GM13977 (cell line): ENCODE data around the gene CSRNP2.
A peak's percentile ranks its signal among the peaks of the same experiment; 100 is the strongest.

ENCODE experiments used
- DNase-seq: peaks from one replicate; pipeline ENCODE4 v3.0.0; 2012; ENCODE audit warnings: low spot score
- in situ Hi-C: fragments of 300-500 bp; cut with MboI; formaldehyde crosslinking; loops from one replicate; pipeline ENCODE4 v1.12.0; 2022; ENCODE audit warnings: low sequenced_read_pairs, low pct_unique_long_range_greater_than_20kb, mixed read lengths, inconsistent platforms; ENCODE audit not compliant: unreplicated experiment
- TF ChIP-seq, protein P1 (sequence below): IDR thresholded peaks from 2 replicates; pipeline ENCODE4 v1.5.1; 2012; ENCODE audit warnings: mild to moderate bottlenecking, control low read depth; ENCODE audit not compliant: insufficient read depth; ENCODE audit errors: extremely low read depth, missing control alignments

The CSRNP2 gene

GRCh38 chr12:51056242-51056641 is 27.2 kb downstream of the CSRNP2 start:
- no peak for DNase-seq
- in situ Hi-C loops: loop anchor here (25.0 kb wide), 1 partner anchor 281 kb away; the partner anchor contains the start of gene CELA1
- TF ChIP-seq, protein P1, sequence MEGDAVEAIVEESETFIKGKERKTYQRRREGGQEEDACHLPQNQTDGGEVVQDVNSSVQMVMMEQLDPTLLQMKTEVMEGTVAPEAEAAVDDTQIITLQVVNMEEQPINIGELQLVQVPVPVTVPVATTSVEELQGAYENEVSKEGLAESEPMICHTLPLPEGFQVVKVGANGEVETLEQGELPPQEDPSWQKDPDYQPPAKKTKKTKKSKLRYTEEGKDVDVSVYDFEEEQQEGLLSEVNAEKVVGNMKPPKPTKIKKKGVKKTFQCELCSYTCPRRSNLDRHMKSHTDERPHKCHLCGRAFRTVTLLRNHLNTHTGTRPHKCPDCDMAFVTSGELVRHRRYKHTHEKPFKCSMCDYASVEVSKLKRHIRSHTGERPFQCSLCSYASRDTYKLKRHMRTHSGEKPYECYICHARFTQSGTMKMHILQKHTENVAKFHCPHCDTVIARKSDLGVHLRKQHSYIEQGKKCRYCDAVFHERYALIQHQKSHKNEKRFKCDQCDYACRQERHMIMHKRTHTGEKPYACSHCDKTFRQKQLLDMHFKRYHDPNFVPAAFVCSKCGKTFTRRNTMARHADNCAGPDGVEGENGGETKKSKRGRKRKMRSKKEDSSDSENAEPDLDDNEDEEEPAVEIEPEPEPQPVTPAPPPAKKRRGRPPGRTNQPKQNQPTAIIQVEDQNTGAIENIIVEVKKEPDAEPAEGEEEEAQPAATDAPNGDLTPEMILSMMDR: no peak

DNA sequence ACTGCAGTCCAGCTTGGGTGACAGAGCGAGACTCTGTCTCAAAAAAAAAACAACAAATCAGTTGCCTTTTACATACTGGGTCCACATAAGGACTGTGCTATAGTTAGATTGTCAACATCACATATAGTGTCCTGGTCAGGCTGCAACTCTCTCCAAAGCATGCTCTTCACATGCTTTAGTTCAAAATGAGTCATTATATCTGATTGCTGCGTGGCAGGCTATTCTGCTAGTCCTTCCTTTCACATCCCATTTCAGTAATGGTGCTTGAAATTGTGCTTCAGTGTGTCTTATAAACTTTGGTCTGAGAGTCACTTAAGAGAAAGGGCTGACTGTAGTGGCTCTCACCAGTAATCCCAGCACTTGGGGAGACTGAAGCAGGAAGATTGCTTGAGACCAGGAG is 28.3 kb downstream of the CSRNP2 start:
- no peak for DNase-seq
- TF ChIP-seq, protein P1: no peak
- in situ Hi-C loops: loop anchor here (25.0 kb wide), 1 partner anchor 282 kb away; the partner anchor contains the start of gene CELA1

GRCh38 chr12:51051787-51052186 is 31.6 kb downstream of the CSRNP2 start:
- TF ChIP-seq, protein P1: no peak
- no peak for DNase-seq
- in situ Hi-C loops: loop anchor here (25.0 kb wide), 1 partner anchor 286 kb away; the partner anchor contains the start of gene CELA1

DNA sequence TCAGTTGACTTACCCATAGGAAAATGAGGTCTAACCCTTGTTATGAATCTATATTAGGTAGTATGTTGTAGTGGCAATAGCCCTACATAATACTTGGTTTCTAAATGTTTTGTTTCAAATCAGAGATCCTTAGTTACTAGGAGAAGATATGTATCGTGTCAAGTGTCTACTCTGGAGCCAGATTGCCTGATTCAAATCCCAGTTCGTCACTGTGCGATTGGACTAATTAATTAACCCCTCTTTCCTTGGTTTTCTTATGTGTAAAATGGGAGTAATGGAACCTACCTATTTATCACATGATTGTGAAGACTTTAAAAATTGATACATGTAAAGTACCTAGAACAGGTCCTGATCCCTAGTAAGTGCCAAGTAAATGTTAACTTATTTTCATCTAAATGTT is 33.9 kb downstream of the CSRNP2 start:
- in situ Hi-C loops: no loop called here

DNA sequence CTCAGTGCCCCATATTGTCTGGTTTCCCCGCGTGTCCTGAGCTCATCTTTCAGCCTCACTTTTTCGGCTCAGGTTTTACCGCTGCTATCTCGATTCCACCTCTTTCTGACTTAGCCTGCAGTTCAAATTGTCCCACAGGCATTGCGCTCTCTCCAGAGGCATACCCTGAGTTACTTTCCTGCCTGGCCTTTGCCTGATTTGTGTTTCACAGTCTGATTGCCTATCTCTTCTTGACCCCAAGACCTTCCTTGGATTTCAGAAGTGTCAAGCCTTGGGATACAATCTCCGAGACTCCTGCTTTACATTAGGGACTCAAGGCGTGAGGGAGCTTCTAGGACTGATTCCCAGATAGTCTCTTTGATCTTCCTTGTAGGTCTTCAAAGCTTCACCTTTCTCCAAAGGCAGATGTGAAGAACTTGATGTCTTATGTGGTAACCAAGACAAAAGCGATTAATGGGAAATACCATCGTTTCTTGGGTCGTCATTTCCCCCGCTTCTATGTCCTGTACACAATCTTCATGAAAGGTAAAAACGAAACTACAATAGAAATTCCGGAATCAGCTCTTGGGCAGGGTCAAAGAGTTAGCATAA is 34.6 kb downstream of the CSRNP2 start:
- in situ Hi-C loops: no loop called here
- TF ChIP-seq, protein P1: no peak

More for the DNA sequence above, 33.9 kb downstream of the CSRNP2 start:
- no peak for DNase-seq
- TF ChIP-seq, protein P1: no peak

GRCh38 chr12:51047655-51048540 is 35.5 kb downstream of the CSRNP2 start, which contains the start of gene LETMD1:
TSS of gene LETMD1 (plus strand) at chr12:51048327. CDS start at chr12:51048357, 30 bp downstream.
- TF ChIP-seq, protein P1: peak; percentile 96
- peak; percentile 93 for DNase-seq
- in situ Hi-C loops: no loop called here

More for the DNA sequence above, 34.6 kb downstream of the CSRNP2 start:
- no peak for DNase-seq
